HG03432 (cell line): ENCODE results near the gene TTYH1.

Experiments
- ATAC-seq: cut with Tn5 transposase; IDR thresholded peaks from one replicate; pipeline ENCODE4 v1.9.1; 2021; ENCODE audit warnings: mild to moderate bottlenecking, moderate library complexity; ENCODE audit not compliant: unreplicated experiment

The TTYH1 gene

DNA sequence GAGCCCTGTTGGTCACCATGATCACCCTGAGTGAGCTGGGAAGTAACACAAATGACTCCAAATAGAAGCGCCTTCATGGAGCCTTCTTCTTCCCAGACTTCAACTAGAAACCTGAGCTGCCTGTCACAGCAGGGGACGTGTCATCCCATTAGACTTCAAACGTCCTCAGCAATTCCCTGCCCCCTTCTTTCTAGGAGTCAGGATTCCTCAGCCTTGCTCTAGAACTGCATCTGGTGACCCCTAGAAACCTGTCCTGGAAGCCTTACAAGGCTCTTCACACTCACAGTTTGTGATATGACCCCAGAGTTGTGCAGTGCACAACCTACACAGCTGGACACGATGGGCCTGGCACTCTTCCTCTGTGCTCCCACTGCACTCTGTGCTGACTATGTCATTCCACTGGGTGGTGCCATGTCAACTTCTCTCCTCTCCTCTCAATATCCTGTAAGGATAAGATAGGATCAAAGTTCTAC is 23.6 kb upstream of the TTYH1 start:
- no peak for ATAC-seq

DNA sequence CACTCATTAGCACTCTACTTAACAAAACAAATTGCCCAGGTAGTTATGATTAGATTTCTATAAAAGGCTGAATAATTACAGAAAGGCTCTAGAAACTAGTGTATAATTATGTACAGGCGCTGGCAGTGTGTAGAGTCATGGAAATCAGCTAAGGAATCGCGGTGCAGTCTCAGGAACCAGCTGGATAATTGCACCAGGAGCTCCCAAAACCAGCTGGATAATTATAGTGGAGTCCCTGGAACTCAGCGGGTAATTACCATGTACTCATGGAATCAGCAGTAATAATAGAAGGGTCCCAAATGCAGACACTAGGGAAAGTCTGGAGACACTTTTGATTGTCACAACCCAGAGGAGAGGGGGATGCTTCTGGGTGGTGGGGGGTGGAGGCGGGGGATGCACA is 23.2 kb upstream of the TTYH1 start:
- no peak for ATAC-seq

DNA sequence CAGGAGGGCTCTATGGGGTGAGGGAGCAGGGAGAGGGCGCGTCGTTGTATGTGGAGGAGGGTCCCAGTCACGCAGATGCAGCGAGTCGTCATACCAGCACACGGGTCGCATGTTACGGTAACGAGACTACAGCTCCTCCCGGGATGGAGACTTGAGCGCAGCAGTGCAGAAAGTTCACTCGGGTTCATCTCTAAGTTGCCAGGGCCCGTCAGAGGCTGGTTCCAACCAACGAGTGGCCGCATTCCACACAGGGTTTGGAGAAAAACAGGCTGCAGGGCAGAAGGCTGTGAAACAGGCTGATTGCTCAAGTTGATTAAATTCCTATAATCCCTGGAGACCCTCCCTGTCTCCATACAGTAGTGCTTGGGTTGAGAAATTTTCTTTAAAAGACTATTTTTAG is 21.9 kb upstream of the TTYH1 start:
- no peak for ATAC-seq

DNA sequence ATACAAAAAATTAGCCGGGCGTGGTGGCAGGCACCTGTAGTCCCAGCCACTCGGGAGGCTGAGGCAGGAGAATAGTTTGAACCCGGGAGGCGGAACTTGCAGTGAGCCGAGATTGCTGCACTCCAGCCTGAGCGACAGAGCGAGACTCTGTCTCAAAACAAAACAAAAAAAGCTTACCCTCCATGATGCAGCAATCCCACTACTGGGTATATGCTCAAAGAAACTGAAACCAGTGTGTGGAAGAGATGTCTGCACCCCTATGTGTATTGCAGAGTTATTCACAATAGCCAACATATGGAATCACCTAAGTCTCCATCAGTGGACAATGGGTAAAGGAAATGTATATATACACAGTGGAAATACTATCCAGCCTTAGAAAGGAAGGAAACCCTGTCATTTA is 19.6 kb upstream of the TTYH1 start:
- no peak for ATAC-seq

DNA sequence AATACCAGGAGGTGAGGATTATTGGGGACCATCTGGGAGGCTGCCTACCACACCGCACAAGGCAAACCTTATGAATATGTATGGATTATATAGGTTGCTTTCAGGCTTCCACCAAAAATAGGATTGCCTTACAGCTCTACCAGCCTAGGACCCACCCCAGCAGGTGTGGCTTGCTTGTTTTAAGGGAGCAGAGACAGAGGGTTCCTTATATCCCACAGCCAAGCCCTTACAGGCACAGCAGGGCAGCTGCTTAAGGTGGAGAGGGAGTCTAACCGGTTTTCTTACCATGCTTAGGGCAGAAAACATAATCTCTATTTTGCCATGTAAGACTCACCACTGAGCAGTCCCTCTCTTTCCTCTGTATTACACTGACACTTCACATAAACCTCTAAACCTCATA is 16.1 kb upstream of the TTYH1 start:
- no peak for ATAC-seq

DNA sequence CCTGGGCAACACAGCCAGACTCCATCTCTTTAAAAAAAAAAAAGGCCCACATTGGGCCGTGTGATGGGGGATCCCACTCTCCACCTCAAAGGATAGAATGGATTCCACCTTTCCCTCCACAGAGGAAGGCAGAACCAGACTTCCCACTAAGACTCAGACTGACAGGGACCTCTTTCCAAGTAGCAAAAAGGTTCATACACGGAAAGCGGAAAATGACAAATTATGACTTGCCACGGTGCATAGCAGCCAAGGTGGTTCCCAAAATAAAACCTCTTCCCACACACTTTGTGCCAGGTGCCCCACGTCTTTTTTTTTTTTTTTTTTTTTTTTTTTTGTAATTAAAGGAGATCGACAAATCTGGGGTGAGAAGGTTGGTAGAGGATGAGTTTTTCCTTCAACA is 14.4 kb upstream of the TTYH1 start:
- no peak for ATAC-seq

DNA sequence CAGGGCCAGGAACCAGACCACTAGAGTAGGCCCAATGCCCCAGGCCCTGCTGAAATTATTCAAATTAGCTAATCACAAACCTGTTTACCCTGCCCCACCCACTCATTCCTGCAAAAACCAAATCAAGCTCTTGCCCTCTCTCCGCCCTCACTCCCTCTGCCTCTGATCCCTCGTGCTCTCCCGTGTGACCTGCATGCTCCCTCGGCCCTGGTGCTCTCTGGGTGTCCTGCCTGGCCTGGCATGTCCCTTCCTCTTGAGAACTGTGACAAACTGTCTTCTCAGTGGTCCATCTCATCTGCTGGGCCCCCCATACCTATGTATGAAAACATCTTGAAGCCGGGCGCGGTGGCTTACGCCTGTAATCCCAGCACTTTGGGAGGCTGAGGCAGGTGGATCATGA is 12.2 kb upstream of the TTYH1 start:
- no peak for ATAC-seq

DNA sequence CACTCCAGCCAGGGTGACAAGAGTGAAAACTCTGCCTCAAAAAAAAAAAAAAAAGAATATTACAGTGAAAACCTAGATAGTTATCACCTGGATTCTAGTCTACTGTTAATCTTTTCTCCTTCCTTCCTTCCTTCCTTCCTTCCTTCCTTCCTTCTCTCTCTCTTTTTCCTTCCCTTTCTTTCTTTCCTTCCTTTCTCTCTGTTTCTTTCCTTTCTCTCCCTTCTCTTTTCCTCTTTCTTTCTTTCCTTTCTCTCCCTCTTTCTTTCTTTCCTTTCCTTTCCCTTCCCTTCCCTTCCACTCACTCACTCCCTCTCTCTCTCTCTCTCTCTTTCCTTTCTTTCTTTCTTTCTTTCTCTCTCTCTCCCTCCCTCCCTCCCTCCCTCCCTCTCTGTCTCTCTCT is 9.6 kb upstream of the TTYH1 start:
- no peak for ATAC-seq

DNA sequence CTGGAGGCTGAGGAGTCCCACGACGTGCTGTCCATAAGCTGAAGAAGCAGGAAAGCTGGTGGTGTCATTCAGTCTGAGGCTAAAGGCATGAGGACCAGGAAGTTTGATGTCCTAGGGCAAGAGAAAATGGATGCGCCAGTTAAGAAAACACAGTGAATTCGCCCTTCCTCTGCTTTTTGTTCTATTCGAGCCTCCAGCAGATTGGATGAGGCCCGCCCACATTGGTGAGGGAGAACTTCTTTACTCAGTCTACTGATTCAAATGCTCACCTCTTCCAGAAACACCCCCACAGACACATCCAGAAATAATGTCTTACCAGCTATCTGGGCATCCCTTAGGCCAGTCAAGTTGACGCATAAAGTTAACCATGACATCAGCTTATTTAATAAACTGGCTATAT is 7.5 kb upstream of the TTYH1 start:
- no peak for ATAC-seq

DNA sequence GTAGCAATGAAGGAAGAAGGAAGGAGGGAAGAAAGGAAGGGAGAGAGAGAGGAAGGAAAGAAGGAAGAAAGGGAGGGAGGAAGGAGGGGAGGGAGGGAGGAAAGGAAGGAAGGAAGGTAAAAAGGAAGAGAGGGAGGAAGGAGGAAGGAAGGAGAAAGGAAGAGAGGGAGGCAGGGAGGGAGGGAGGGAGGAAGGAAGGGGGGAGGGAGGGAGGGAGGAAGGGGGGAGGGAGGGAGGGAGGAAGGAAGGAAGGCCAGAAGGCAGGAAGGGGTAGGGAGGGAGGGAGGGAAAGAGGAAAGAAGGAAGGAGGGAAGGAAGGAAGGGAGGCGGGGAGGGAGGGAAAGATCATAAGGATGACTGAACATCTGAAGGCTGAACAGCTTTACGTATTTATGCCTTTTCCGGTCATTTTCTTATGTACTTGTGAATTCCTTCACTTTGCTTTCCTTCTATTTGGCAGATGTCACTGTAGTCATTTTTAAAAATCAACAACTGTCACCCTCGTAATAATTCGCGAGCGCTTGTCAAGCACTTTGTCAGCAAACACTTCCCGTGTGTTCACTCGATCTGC is 6.7 kb upstream of the TTYH1 start:
- ATAC-seq, result no peak

DNA sequence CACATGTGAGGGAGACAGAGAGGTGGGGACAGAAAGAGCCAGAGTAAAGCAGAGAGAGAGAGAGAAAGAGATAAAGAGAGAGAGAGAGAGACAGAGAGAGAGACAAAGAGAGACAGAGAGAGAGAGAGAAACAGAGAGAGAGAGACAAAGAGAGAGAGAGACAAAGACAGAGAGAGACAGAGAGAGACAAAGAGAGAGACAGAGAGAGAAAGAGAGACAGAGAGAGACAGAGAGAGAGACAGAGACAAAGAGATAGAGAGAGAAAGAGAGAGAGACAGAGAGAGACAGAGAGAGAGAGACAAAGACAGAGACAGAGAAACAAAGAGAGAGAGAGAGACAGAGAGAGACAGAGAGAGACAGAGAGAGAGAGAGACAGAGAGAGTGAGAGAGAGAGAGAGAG is 4.2 kb upstream of the TTYH1 start:
- ATAC-seq, result no peak

DNA sequence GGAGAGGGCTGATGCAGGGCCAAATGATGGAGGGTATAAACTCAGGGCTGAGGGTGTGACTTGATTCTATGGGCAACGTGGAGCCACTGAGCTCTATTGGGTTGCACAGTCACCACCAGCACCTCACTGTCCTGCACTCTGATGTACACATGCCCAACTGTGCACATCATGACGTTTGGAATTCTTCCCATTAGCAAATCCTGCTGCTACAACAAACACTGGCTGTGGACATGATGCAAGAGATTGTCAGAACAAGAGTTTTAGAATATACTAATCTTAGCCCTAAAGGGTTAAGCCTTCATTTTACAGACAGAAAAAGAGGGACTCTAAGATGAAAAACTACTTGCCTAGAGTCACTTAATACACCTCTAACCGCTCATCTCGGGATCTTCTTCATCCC is 2.4 kb upstream of the TTYH1 start:
- no peak for ATAC-seq

DNA sequence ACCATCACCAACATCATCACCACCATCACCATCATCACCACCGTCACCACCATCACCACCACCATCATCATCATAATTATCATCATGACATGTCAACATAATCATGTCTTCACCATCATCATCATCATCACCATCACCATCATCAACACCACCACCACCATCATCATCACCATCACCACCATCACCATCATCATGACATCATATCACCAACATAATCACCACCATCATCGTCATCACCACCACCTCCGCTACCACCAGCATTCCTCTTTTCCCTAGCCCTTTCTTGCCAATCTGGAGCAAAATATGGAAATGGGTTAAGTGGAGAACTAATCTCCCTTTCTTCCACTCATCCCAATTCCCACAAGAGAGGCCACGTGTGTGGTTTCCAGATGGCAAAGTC is 1.1 kb upstream of the TTYH1 start:
- ATAC-seq, result no peak

DNA sequence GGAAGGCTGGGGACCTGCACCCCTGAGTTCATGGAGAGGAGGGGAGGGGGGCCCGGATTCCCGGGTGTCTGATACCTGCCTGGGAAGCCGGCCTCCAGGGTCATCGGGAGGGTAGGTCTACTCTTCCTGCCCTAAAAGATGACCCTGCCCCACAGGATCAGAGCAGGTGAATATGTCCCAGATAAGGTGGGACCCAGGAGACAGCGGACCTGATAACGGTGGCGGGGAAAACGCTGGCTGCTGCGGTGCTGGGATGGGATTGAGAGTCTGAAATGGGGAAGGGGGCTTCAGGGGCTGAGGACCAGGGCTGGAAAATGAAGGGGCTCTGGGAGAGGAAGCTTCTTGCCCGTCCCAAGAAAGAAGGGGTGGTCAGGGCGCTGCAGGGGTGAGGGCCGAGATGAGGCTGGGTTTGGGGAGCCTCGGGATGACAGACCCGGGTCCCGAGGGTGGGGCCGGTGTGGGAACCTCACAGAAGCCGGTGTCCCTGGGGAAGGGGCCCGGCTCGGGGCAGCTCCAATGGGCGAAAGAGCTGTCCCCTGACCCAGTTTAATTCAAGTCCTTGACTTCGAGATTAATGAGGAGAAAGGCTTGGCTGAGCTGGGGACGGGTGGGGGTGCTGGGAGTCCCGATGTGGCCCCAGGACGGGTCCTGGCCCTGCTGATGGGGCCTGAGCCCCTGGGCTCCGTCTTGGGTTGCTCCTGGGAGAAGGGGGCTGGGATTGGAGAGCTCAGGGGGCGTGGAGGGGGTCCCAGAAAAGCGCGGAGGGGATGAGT is 823 bp downstream of the TTYH1 start:
- no peak for ATAC-seq

DNA sequence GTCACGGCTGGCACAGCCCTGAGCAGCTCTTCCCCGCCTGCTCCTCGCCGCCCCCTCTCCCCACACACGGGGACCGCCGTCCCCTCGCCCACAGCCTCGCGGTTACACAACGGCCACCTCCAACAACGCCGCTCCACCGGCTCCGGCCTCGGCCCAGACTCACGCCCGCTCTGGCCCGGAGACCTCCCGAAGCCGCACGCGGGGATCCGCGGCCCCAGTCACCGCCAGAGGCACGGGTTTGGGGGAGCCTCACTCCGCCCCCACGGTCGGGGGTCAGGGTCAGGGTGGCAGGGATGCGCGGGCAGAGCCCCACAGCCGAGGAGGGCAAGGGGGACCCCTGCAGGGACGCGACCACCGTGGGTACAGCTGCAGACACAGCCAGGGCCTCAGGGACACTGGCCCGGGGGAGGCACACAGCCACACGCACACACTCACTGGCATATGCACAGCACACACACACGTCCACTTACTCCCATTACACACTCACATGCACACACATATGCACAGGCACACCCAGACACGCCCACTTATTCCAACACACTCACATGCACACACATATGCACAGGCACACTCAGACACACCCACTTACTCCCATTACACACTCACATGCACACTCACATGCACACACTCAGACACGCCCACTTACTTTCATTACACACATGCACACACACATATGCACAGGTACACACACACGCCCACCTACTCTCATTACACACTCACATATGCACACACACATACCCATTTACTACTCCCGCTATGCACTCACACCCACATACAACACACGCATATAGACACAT is 1.6 kb downstream of the TTYH1 start:
- no peak for ATAC-seq

DNA sequence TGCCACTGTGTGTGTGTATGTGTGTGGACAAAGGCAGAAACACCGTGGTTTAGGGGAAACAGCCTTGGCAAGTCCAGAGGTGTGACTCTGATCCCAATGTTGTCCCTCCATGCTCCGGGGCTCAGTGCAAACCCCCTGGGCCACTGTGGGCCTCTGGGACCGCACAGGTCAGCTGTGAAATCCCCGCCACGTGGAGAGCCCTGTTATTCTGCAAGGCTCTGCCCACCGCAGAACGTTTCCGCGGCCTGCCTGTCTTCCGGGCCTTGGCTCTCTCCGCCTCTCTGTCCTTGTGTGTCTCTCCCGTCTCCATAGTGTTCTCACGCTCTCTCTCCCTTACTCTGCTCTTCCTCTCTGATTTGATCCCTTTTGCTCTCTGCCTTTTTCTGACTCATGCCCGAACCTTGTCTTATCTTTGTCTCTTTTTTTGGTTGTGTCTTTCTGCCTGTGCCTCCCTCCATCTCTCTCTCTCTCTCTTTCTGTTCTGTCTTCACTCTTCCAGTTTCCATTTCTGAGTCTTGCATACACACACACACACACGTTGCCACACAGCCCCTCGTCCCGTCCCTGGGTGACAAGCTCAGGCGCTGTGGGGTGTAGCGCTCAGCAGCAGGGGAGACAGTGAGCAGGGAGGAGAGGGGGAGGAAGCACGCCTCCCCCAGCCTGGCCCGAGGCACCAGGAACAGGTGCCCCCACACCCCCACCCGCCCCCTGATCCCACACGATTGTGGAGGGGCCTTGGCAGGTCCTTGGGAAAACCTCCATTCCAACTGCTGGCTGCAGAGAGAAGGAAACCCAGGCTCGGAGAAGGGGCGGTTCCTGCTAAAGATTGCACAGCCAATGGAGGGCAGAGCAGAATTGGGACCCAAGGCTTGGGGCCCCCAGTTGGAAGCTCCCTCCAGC is 3.0 kb downstream of the TTYH1 start:
- no peak for ATAC-seq

DNA sequence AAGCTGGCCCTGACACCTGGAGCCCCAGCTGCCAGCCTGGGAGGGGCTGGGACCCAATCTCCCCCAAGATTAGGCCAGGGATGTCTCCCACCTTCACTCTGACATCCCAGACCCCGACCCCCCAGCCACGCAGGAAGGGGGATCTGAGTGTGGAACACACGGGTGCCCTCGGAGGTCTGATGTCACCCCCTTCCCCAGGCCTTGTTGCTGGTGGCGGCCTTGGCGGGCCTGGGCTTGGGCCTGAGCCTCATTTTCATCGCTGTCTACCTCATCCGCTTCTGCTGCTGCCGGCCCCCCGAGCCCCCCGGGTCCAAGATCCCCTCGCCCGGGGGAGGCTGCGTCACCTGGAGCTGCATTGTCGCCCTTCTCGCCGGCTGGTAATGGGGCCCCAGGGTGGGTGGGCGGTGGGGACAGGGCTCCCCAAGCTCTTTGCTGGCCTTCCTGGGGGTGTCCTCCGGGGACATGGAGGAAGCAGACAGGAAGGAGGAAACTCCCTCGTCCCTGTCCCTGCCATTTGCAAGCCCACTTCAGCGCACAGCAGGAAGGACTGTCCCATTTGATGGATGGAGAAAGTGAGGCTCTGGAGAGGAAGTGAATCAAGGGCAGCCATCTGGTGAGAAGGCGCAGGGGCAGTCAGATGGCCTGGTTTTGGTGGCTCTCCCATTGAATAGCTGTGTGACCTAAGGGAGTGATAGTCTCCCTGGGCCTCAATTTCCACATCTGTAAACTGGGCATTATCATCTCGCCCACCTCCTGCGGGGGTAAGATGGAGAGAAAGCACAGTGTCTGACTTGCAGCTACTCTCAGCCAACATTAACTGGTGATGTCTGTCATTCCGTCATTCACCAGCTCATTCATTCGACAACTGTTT is 3.9 kb downstream of the TTYH1 start:
- ATAC-seq, result no peak

DNA sequence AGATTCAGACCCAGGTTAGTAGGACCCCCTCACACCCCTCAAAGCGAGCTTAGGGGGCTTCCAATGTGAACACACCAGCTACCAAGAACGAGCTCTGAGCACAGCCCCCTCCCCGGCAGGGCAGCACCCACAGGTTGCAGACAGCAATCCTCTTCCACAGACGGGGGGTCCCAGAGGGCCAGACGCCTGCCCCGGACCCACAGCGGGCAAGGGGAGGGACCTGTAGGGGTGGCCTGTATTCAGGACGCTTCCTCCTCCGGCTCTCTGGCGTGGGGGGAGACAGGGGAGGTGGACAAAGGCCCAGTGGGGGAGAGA is 4.8 kb downstream of the TTYH1 start:
- no peak for ATAC-seq

DNA sequence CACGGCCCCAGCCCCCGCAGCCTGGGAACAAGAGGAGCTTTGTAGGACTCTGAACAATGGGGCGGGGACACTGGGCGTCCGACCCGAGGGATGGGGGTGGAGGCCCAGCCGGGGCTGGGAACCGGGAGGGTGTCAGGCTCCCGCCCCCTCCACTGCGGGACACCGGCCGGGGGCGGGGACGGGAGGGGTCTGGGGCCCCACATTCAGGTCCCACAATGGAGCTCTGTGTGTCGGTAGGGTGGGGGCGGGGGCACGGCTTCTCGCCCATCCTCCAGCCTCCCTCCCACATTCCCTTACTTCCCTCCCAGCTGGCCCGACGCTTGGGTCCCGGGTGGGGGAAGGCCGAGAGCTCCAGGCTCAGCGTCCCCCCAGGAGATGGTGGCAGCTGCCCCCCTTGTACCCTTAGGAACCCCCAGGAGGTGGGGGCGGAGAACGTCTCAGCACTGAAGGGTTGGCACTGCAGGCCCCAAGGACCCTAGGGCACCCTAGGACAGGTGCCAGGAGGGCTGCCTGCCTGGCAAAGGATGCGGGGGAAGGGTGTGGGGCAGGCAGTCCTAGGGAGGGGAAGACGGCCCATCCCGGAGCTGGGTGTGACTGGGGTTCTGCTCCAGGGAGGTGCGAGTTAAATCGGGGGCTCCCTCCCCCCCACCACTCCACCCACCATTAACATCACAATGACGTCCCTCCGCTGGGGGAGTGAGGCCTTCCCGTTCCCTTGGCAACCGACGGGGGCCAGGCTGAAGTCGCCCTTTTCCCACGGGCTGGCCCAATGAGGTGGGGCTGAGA is 5.3 kb downstream of the TTYH1 start:
- ATAC-seq, result no peak

DNA sequence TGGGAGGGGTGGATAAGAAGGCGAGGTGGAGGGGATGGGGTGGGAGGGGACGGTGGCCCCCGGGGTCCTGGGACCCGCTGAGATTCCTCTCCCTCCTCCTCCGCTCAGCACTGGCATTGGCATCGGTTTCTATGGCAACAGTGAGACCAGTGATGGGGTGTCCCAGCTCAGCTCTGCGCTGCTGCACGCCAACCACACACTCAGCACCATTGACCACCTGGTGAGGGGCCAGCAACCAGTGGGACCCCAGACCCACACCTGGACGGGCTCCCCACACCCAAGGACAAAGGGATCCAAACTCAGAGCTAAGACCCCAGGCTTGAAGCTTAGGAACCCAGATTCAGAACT is 5.9 kb downstream of the TTYH1 start:
- ATAC-seq, result no peak
